NCI-H446 (cell line): ENCODE results near the gene SPAG16.

Source experiments
- DNase-seq, 2 experiments: peaks; one replicate each; lab custom pipeline; 2025; lab: John Stamatoyannopoulos, UW

Gene SPAG16

GRCh38 chr2:213284105-213285090 lies at the start of gene SPAG16:
SPAG16 (plus strand) TSS chr2:213284464.
- DNase-seq = peak; percentile 93 to 98

GRCh38 chr2:213234641-213235040 lies 49.6 kb upstream of the SPAG16 start:
- no peak for DNase-seq

DNA sequence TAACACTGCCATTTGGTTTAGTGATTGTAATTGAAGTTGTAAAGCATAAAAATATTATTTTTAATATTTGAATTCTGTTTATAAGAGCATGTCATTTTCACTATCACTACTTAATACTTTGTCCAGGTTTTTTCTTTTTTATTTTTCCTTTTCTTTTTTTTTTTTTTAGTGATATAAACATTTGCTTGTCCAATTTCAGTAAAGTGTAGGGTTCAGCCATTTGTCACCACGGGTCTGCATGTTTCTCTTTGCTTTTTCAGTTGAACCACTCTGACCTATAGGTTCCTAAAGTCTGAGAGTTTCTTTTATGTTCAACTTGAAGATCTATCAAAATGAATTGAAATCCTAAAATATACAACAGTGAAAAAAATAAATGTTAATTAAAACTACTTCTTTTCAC lies 48.5 kb upstream of the SPAG16 start:
- no peak for DNase-seq

GRCh38 chr2:213237251-213237650 lies 47.0 kb upstream of the SPAG16 start:
- no peak for DNase-seq

- DNase-seq = no peak
These were observed 46.5 kb upstream of the SPAG16 start for GRCh38 chr2:213237787-213238186.

DNA sequence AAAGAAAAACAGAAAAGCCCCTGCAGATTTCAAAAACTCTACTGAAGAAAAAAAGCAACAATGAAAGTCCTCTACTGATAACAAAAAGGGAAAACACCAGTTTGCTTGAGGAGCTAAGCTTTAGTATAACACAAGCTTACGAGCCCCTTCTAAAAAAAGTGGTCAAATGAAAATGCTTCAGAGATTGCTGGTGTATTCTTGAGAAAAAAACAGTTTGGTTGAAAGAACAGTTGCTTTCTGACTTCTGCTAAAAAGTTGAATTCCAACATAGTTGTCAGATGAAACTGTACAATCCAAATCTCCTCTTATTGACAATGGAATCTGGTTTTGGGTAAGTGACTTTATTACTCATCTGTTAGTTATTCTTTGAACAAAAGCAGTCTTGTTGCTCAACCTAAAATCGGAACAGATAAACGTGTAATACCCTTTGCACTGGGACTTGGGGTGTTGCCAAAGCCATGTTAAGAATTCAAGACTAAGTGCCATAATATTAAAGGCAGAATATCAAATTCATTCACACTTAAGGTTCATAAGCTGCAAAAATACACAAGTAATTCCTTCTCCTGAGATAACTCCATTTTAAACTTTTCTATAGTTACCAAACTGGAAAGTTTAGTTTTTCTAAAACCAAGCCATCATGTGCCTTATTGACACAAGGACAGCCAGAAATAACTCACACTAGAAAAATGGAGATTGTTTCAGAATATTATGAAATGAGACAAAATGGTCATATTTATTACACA lies 45.3 kb upstream of the SPAG16 start:
- DNase-seq = peak in 1 of 2 experiments; percentile 3

DNA sequence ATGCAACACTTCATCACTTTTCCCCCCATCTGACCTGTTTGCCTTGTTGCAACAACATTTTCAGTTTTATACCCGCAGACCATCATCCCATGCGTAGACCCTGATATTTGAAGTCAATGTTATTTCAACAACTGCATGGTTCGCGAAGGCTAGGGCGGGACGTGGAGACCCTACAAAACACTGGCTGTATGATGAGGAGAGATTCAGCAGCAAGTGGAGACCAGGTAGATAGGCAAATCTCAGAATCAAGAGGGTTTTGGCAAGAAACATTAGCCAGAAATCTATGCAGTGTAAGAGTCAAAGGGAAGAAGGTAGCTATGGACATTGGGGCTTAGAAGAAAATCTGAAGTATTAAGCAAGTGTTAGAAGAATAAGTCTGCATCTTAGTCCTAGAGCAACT lies 42.4 kb upstream of the SPAG16 start:
- DNase-seq = no peak

GRCh38 chr2:213242653-213243052 lies 41.6 kb upstream of the SPAG16 start:
- DNase-seq = no peak

- DNase-seq = no peak
These were observed 40.8 kb upstream of the SPAG16 start for GRCh38 chr2:213243189-213244044.

DNA sequence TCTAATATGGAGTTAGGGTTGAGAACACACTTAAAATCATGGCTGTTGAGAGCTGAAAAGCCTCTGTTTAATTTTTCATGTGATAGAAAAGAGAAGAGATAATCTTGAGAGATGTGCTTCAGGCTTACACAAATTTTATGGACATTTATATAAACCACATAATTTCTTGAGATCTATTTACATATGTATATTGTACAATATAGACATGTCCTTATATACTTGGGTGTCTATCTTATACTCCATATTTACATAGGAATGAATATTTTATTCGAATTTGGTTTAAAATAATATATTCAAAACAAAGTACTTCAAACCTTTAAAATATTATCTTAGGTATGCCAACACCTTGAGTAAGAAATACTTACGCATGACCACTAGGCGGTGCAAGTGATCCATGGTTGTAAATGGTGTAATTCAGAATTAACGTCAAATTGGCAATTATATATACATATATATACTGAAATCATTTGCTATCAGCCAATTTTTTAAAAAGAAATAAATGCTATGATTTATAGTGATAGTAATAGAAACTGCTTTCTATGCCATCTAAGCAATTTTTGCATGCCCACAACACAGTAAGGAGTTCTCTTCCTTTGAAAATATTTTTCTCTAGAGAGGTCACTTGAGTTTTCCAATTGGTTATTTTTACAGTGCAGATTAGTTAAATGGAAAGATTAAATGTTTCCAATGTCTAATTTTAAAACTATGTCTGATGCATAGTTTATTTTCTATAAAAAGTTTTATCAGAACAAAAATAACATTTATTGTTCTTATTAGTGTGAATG lies 37.6 kb upstream of the SPAG16 start:
- peak; percentile 42 to 66 for DNase-seq

DNA sequence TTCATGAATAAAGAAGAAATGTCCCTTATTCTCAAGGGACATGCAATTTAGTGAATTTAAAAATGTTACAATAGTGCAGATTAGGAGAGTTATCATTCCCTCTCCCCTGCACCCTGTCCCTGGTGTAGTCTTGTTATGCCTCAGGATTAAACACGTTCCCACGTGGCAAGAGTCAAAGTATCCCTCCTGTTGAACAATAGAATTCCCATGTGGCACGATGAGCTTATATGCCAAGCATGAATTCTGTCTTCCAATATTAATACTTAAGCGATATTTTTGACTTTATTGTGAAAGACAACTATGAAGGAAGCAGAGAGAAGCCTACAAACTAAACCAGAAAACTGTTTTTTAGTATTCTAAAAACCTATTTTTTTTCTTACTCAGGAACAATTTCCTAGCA lies 36.7 kb upstream of the SPAG16 start:
- no peak for DNase-seq

DNA sequence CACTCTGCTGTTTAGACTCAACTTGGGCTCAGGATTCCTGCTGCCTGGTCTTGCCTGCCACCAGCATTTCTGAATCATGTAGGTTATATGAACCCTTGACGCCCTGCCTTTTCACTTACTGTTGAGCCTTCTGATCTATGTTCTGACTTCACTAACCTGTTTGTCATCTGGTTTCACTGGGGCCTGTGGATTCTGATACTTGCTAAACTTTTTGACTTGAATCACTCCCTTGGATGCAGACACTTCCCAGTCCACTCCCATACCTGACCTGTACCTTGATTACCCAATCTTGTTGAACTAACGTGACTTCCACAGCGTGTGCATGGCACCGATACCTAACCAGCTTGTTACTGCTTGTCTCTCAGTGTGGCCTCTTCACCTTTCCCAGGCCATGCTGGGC lies 35.6 kb upstream of the SPAG16 start:
- no peak for DNase-seq

DNA sequence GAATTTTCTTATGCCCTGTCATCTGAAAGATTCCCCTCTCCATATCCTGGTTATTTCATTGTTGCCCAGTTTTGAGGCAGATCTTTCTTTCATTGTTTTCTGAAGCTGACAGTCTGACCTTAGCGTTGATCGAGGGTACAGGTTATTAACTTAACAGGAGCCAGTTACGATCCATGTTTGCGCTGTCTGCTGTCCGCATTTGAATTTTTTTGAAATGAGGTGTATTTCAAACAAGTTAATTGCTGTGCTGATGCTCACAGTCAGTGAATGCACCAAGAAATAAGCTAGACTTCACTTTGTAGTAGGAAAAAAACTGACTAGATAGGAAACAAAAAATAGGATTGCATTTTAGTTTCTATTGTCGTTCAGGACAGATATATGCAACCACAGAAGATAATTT lies 34.8 kb upstream of the SPAG16 start:
- no peak for DNase-seq

DNA sequence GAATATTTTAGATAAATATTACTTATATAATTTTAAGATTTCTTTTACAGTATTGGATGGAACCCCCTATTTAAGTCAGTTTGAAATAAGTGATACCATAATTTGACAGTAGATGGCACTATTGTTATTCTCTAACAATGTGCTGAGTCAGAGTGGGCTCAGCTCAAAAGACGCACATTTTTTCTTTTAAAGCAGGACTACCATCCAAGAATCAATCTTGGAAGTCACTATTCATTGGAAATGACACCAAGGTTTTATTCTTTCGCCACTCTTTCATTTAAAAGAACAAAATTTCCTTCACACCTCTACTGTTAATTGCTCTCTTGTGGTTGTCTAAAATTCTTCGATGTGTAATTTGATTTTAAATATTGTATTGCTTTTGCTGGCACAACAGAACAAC lies 32.6 kb upstream of the SPAG16 start:
- DNase-seq = peak; percentile 45 to 88

DNA sequence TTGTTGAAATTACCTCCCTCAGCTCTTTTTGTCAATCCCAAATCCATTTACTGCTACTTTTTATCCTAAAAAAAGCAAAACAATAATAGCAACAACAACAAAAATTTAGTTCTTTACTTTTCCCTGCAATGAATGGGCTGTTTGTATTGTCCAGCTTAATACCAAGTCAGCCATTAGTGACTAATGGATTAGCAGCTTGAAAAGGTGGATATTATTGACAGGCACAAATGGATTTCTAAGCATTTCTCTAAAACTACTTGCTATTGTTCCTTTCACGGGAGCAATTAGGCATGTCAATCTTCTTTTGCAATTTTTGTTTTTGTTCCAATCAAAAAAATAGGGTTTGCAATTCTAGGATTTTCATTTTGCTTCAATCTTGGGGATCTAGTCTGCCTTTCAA lies 32.1 kb upstream of the SPAG16 start:
- DNase-seq = no peak

DNA sequence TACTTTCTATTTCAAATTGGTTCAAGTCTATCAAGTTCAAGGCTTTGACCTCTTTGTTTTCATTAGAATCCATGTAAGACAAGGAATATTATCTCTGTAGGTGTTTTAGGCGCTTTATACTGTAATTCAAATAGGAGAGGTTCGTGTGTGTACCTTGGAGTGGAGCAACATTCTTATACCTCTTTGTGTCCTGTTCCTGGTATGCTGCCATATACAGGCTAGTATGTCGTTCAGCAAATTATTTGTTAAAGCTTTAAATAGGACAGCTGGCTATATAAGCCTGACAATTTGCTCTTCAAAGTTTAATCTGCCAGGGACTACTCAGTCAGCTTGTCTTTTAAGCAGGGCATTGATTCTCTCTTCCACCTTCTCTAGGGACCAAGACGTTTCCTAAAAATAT lies 31.1 kb upstream of the SPAG16 start:
- DNase-seq = no peak

- no peak for DNase-seq
These were observed 25.0 kb upstream of the SPAG16 start for GRCh38 chr2:213259266-213259665.

DNA sequence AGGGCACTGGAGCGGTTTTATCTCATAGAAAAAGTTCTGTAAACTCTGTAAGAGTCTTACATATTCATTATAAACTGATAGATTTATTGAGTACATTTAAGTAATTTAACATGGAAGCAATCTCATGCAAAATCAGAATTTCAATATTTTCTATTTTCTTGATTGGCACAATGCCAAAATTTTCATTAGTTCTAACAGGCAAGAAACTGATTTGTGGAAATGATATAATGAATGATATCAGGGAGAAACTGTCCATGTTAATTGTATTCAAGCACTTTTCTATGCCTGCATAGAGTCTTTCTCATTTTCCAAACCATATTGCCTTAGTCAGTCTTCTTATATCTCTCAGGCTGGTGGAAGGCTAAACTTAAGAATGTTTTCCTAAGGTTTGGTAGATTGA lies 23.0 kb upstream of the SPAG16 start:
- peak in 1 of 2 experiments; percentile 10 for DNase-seq

DNA sequence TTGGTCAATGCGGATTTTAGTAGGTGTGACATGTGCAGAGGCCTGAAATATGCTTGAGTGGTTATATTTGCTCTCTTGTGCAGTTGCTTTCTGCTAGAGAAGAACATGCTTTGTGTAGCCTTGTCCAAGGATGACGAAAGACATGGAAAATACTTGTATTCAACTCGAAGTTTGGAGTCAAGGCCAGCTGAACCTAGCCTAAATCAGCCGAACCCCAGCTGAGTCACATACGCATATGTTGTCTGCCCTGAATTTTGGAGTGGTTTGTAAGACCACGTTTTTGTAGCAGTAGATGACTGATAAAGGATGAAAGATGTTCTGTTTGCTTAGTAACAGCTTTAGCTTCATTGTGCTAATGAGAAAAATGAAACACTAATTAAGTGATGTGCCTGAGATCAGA lies 22.5 kb upstream of the SPAG16 start:
- peak in 1 of 2 experiments; percentile 11 for DNase-seq

DNA sequence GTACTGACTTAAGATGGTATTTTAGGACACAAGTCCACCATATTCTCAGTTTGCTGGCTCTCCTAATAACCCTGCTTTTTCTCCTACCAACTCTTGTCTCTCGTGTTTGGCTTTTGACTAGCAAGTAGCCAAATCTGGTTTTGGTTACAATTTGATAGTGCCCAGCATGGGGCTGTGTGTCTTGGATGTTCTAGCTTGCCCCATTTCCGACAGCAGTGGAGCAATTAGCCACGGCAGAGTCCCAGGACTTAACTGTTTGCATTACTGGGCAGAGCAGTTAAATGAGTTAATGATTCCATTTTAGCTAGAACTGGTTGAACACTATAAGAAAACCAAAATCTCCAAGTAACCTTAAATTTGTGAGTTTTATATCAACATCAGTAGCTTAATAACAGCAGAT lies 18.6 kb upstream of the SPAG16 start:
- DNase-seq = no peak

GRCh38 chr2:213266421-213266820 lies 17.8 kb upstream of the SPAG16 start:
- no peak for DNase-seq
